B cell (primary cell): ENCODE data around the gene TTC28. TPM values are rescaled to one million over a fixed set of nuclear protein-coding genes. Genes with fewer than 3 reads are reported as not detected.

Source experiments
- ATAC-seq: fragments of 200-7000 bp; cut with Tn5 transposase; one replicate; pipeline ENCODE4 v1.10.0; 2021; ENCODE audit warnings: low read depth, mild to moderate bottlenecking, moderate number of reproducible peaks, moderate library complexity
- CTCF ChIA-PET: fragments of 350-600 bp; sonication (Branson Sonifier 250); formaldehyde crosslinking; loops from one replicate; lab custom pipeline; 2021; ENCODE audit warnings: antibody characterized with exemption, inconsistent platforms; lab: Charles Lee
- POLR2A ChIA-PET: fragments of 350-600 bp; sonication (Branson Sonifier 250); formaldehyde crosslinking; loops from one replicate; lab custom pipeline; 2021; ENCODE audit warnings: antibody characterized with exemption; lab: Charles Lee
- DNase-seq: peaks from one replicate; pipeline ENCODE4 v3.0.0; 2013
- H2AFZ ChIP-seq: 2 replicates; pipeline ENCODE4 v1.6.1; 2012; ENCODE audit warnings: mild to moderate bottlenecking, low read depth, low read length; ENCODE audit not compliant: insufficient read depth, poor library complexity, severe bottlenecking
- H3K27ac ChIP-seq, 2 donors: 1 replicate in 1 of 2; 2 replicates in 1 of 2; pipeline ENCODE4 v1.5.1; 2012 to 2013; ENCODE audit warnings: low read length in 2 of 2, mild to moderate bottlenecking in 2 of 2, moderate library complexity in 1 of 2
- H3K27me3 ChIP-seq, 4 experiments: fragments of 200-600 bp in 1 of 4; sonication (generic) in 1 of 4; replicated peaks in 1 of 4; 1 replicate in 2 of 4; 2 replicates in 2 of 4; pipeline versions ENCODE4 v1.6.1 to v1.7.0; 2013 to 2016; ENCODE audit warnings: low read length in 3 of 4, mild to moderate bottlenecking in 2 of 4, mixed read lengths in 1 of 4, moderate library complexity in 1 of 4; ENCODE audit not compliant: insufficient read depth in 4 of 4, control insufficient read depth in 3 of 4; ENCODE audit errors: control extremely low read depth in 1 of 4
- H3K36me3 ChIP-seq, 2 experiments: replicated peaks in 1 of 2; 1 replicate in 1 of 2; 2 replicates in 1 of 2; pipeline versions ENCODE4 v1.6.1 to v1.7.1; 2013; ENCODE audit warnings: low read length in 1 of 2; ENCODE audit not compliant: insufficient read depth in 2 of 2, control insufficient read depth in 1 of 2; ENCODE audit errors: control extremely low read depth in 1 of 2, extremely low read depth in 1 of 2
- H3K4me1 ChIP-seq, 2 donors: fragments of 200-600 bp in 1 of 2; sonication (generic) in 1 of 2; 1 replicate in 1 of 2; 2 replicates in 1 of 2; pipeline versions ENCODE4 v1.5.1 to v1.6.1; 2013 to 2017; ENCODE audit warnings: low read length in 2 of 2; ENCODE audit not compliant: control insufficient read depth in 2 of 2, insufficient read depth in 2 of 2
- H3K4me2 ChIP-seq: replicated peaks from 2 replicates; pipeline ENCODE3; 2012; ENCODE audit warnings: mild to moderate bottlenecking, low read depth, low read length; ENCODE audit not compliant: poor library complexity, severe bottlenecking
- H3K4me3 ChIP-seq, 5 experiments: fragments of 200-600 bp in 1 of 5; sonication (generic) in 1 of 5; 1 replicate in 3 of 5; 2 replicates in 2 of 5; pipeline versions ENCODE4 v1.5.1 to v1.7.0; 2011 to 2016; ENCODE audit warnings: low read length in 4 of 5, mild to moderate bottlenecking in 4 of 5, low read depth in 2 of 5, control low read depth in 1 of 5, moderate library complexity in 1 of 5; ENCODE audit not compliant: insufficient read depth in 1 of 5; ENCODE audit errors: control extremely low read depth in 1 of 5, extremely low read depth in 1 of 5
- H3K79me2 ChIP-seq: fragments of 200-600 bp; sonication (generic); one replicate; pipeline ENCODE4 v1.6.0; 2016; ENCODE audit warnings: low read length; ENCODE audit not compliant: control insufficient read depth, insufficient read depth
- H3K9ac ChIP-seq: fragments of 200-600 bp; sonication (generic); 2 replicates; pipeline ENCODE4 v1.6.1; 2017; ENCODE audit warnings: mild to moderate bottlenecking, low read length, moderate library complexity
- H3K9me3 ChIP-seq, 3 donors: one replicate each; pipeline versions ENCODE4 v1.6.1 to v1.7.1; 2013; ENCODE audit warnings: low read length in 2 of 3; ENCODE audit not compliant: control insufficient read depth in 2 of 3, insufficient read depth in 1 of 3; ENCODE audit errors: control extremely low read depth in 1 of 3
- H4K20me1 ChIP-seq: 2 replicates; pipeline ENCODE4 v1.6.0; 2012; ENCODE audit warnings: mild to moderate bottlenecking, low read length; ENCODE audit not compliant: insufficient read depth, control insufficient read depth, poor library complexity, severe bottlenecking
- H3K27ac Mint-ChIP-seq: one replicate; pipeline ENCODE4 v1.8.0; 2021; ENCODE audit warnings: mixed read lengths
- H3K27me3 Mint-ChIP-seq: one replicate; pipeline ENCODE4 v1.8.0; 2021; ENCODE audit warnings: mixed read lengths
- H3K4me1 Mint-ChIP-seq: one replicate; pipeline ENCODE4 v1.8.0; 2021; ENCODE audit warnings: mixed read lengths
- H3K4me3 Mint-ChIP-seq: one replicate; pipeline ENCODE4 v1.8.0; 2021; ENCODE audit warnings: mixed read lengths
- H3K9me3 Mint-ChIP-seq: one replicate; pipeline ENCODE4 v1.8.0; 2022; ENCODE audit warnings: mixed read lengths; ENCODE audit not compliant: insufficient read depth
- CTCF ChIP-seq: fragments of 200-600 bp; IDR thresholded peaks from one replicate; pipeline ENCODE4 v1.8.0; 2022; ENCODE audit warnings: antibody characterized with exemption, mild to moderate bottlenecking
- EZH2 ChIP-seq: IDR thresholded peaks from 2 replicates; pipeline ENCODE4 v1.6.1; 2012; ENCODE audit warnings: borderline replicate concordance, low read depth, mild to moderate bottlenecking, moderate library complexity, low read length; ENCODE audit not compliant: insufficient read depth, poor library complexity, severe bottlenecking
- WGBS: methylation state at CpG from one replicate; pipeline ENCODE4 v1.1.5; 2013; ENCODE audit warnings: missing lambda C conversion rate; ENCODE audit not compliant: insufficient coverage; 5-methylcytosine and 5-hydroxymethylcytosine counted together
- intact Hi-C: fragments of 100-400 bp; cut with micrococcal nuclease; formaldehyde crosslinking; loops from one replicate; pipeline ENCODE4 v1.10.0; 2022
- polyA plus RNA-seq: library from polyadenylated mRNA; depleted of rRNA; stranded (reverse); fragments of >200 nt; gene quantifications from 2 replicates; pipeline ENCODE4 v1.2.3, GENCODE V29; 2012
- total RNA-seq, 2 donors: library from RNA; stranded (reverse); fragments of 120-200 nt in 1 of 2; gene quantifications; 1 replicate in 1 of 2; 2 replicates in 1 of 2; pipeline versions ENCODE4 v1.2.3 to v1.2.4, GENCODE V29; 2013 to 2022

The TTC28 gene
- total and polyA plus RNA-seq, 2 donors (not counting 1 experiment from before 2014, with no cell fraction given): 4.5 to 7.3 TPM

DNA sequence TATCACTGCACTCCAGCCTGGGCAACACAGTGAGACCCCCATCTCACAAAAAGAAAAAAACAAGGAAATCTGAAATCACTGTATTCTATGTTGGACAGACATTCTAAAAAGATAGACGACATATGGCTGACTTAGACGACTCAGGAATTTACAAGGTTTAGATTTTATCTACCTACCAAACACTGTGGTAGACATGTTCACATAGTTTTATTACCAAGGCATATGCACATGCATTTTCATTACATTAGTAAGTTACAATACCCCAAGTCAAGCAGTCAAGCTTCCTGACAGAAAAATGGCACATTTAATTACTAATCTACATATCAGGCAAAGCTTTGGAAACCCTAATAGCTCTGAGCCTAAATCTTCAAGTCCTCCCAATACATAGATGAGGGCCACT is 262.2 kb downstream of the TTC28 start:
- WGBS: no CpG with 5 or more reads among the region's 2 CpGs
- no peak for TF ChIP-seq CTCF
- no peak for TF ChIP-seq EZH2
- Histone ChIP-seq H3K4me1 (no peaks in the 10 kb centered on the region), H3K9ac (no peak overlapping the region), H3K27ac (no peak overlapping the region), H3K27me3 (no peaks in the 10 kb centered on the region), H4K20me1 (no peaks in the 10 kb centered on the region), H3K9me3 (no peaks in the 10 kb centered on the region), H3K4me3 (no peak overlapping the region), H2AFZ (no peak overlapping the region), H3K4me2 (no peak overlapping the region), H3K36me3 (no peaks in the 10 kb centered on the region), H3K79me2 (no peaks in the 10 kb centered on the region)
- Mint-ChIP-seq H3K4me1 (no peaks in the 10 kb centered on the region), H3K27me3 (peaks cover 21% of the 10 kb centered on the region), H3K27ac (no peak overlapping the region), H3K9me3 (no peaks in the 10 kb centered on the region), H3K4me3 (no peak overlapping the region)
- intact Hi-C loops: no loop called here
- no peak for ATAC-seq
- CTCF ChIA-PET: no interaction called here
- POLR2A ChIA-PET: no interaction called here
- no peak for DNase-seq

DNA sequence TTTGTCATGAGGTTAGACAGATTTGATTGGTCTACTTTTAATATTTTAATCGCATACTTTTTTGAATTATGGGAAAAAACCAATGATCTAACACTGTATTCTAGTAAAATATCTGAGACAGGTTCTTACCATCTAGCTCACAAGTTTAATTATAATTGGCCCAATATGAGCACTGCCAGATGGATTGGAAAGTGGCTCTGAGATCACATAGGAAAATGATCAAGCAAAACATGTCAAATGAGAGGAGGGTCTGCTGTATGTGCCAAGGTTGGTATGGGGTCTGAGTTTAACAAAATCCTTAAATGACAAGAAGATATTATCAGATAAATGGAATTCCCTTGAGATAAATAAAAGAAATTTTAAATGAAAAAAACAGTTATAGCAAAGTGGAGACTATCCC is 264.7 kb downstream of the TTC28 start:
- WGBS: no CpG with 5 or more reads among the region's 1 CpG
- ChIA-PET CTCF (no interaction called here), POLR2A (no interaction called here)
- Mint-ChIP-seq H3K9me3 (no peaks in the 10 kb centered on the region), H3K27ac (no peak overlapping the region), H3K4me1 (no peaks in the 10 kb centered on the region), H3K4me3 (no peak overlapping the region), H3K27me3 (peaks cover 18% of the 10 kb centered on the region)
- DNase-seq (no peak), ATAC-seq (no peak)
- no peak for TF ChIP-seq EZH2
- TF ChIP-seq CTCF: no peak
- no peaks in the 10 kb centered on the region for H4K20me1 ChIP-seq
- no peaks in the 10 kb centered on the region for H3K36me3 ChIP-seq
- intact Hi-C loops: no loop called here
- H3K9ac ChIP-seq: no peak overlapping the region
- H3K27me3 ChIP-seq: no peaks in the 10 kb centered on the region
- no peak overlapping the region for H2AFZ ChIP-seq
- H3K4me1 ChIP-seq: no peaks in the 10 kb centered on the region
- no peak overlapping the region for H3K4me3 ChIP-seq
- H3K79me2 ChIP-seq: no peaks in the 10 kb centered on the region
- no peaks in the 10 kb centered on the region for H3K9me3 ChIP-seq
- H3K27ac ChIP-seq: no peak overlapping the region
- H3K4me2 ChIP-seq: no peak overlapping the region
